ENCODE measurements around the gene CASTOR1. TPM values are rescaled to one million over a fixed set of nuclear protein-coding genes. Genes with fewer than 3 reads are reported as not detected.

CASTOR1 gene
- total RNA-seq, 2 experiments from 2014 or later: 24.2 to 27.5 TPM

DNA sequence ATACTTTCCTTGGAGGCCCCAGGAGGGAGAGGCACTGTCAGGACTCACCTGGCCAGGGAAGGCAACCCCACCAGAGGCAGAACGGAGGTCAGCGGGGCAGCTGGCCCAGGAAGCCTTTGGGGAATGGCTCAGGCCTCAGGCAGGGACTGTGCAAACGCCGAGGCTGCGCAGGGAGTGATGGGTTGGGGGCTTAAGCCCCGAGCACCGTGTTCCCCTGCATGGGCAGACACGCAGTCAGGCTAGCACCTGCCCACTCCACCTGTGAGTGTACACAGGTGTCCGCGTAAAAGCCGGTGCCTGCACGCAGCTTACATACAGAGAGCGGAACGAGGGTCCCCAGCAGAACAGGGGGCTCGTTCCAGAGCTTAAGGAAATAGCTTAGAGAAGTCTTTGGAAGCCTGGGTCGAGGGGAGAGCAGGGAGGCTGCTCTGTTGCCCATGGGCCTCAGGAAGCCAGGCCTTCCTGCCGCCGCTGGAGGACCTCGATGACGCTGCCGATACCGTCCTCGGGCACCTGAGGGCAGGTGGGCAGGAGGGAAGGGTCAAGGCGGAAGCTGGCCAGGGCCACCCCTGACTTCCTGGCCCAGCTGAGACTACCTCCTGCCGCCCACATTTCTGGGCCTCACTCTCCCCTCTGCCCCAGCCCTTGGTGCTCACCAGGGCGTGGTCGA is 4.0 kb downstream of the CASTOR1 start:
- Mint-ChIP-seq H3K36me3 (peaks cover 13% of the 10 kb centered on the region), H3K9me3 (no peaks in the 10 kb centered on the region), H3K4me3 (no peak overlapping the region), H3K4me1 (peaks cover 42% of the 10 kb centered on the region), H3K27ac (peak overlapping the region; percentile 81), H3K27me3 (no peaks in the 10 kb centered on the region)
- POLR2A ChIA-PET: interaction anchor here (1.4 to 2.6 kb wide), 4 partner anchors 17 to 178 kb away, joined by 3 to 9 read pairs (median 6); no protein-coding TSS in a partner anchor
- no peak for ATAC-seq (ENCODE audit: low read depth)
- DNase-seq: peak; percentile 34

DNA sequence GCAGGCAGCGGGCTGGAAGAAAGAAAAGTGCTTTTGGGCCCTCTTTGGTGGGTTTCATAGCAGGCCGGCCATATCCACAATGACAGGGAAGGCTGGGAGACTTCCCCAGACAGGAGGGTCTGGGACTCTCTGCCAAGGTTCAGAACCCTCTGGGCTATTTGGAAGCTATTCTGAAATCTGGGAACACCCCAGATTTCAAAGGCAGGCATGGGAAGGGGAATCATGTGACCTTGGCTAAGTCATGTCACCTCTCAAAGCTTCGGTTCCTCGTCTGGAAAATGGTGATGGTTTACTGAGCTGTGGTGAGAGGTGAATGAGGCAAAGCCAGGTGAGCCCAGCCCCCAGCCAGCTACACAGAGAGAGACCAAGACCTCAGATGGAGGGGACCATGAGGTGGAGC is 4.6 kb downstream of the CASTOR1 start:
- ATAC-seq (ENCODE audit: low read depth) (no peak), DNase-seq (no peak)
- POLR2A ChIA-PET: interaction anchor here (1.4 to 2.6 kb wide), 4 partner anchors 16 to 177 kb away, joined by 3 to 9 read pairs (median 6); no protein-coding TSS in a partner anchor
- Mint-ChIP-seq H3K27ac (peak overlapping the region; percentile 81), H3K4me3 (peak overlapping the region; percentile 66), H3K4me1 (peaks cover 39% of the 10 kb centered on the region), H3K27me3 (no peaks in the 10 kb centered on the region), H3K9me3 (no peaks in the 10 kb centered on the region), H3K36me3 (peaks cover 14% of the 10 kb centered on the region)

DNA sequence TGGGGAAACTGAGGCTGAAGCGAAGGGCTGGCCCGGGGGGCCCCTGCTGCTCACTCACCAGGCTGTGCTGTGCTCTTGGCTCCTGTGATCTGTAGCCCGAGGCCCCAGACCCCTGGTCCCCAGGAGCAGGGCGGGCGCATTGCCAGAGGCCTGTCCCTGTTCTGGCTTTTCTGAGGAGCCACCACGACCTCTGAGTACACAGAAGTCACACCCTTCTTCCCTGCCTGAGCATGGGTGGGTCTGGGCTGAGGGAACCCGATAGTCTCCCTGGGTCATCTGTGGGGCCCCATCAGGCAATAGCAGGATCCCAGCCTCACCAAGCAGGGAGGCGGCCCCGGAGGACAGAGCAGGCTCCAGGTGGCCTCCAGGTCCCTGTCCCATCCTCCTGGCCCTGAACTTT is 5.1 kb downstream of the CASTOR1 start:
- no peaks in the 10 kb centered on the region for H3K9me3 Mint-ChIP-seq
- H3K27ac Mint-ChIP-seq: peak overlapping the region; percentile 81
- H3K4me1 Mint-ChIP-seq: peaks cover 39% of the 10 kb centered on the region
- H3K27me3 Mint-ChIP-seq: no peaks in the 10 kb centered on the region
- DNase-seq (peak; percentile 39), ATAC-seq (ENCODE audit: low read depth) (no peak)
- H3K36me3 Mint-ChIP-seq: peaks cover 15% of the 10 kb centered on the region
- H3K4me3 Mint-ChIP-seq: peak overlapping the region; percentile 66
- POLR2A ChIA-PET: interaction anchor here (0.8 to 2.6 kb wide), 8 partner anchors 16 to 176 kb away, joined by 3 to 13 read pairs (median 6); no protein-coding TSS in a partner anchor

DNA sequence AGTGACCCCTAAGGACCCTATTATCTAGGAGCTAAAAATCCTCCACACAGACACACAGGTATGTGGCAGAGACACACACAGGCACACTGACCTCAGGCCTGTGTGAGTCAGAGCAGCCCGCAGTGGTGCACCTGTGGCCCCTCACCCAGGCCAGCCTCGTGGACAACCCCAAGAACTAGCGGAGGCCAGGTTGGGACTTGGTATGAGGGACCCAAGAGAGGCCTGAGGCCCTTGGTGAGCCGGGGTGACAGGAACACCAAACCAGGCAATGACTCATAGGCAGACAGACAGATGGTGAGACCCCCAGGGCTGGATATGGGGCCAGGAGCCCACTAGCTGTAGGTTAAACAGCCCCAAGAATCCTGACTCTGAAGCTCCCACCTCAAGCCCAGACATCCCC is 6.0 kb downstream of the CASTOR1 start:
- POLR2A ChIA-PET: interaction anchor here (0.8 to 2.1 kb wide), 10 partner anchors 15 to 236 kb away, joined by 3 to 13 read pairs (median 4); partner anchors contain the start of genes SEC14L2 and TBC1D10A
- Mint-ChIP-seq H3K27me3 (no peaks in the 10 kb centered on the region), H3K9me3 (no peaks in the 10 kb centered on the region), H3K4me3 (peak overlapping the region; percentile 66), H3K27ac (peak overlapping the region; percentile 81), H3K36me3 (peaks cover 18% of the 10 kb centered on the region), H3K4me1 (peaks cover 42% of the 10 kb centered on the region)
- DNase-seq (peak; percentile 34), ATAC-seq (ENCODE audit: low read depth) (no peak)

DNA sequence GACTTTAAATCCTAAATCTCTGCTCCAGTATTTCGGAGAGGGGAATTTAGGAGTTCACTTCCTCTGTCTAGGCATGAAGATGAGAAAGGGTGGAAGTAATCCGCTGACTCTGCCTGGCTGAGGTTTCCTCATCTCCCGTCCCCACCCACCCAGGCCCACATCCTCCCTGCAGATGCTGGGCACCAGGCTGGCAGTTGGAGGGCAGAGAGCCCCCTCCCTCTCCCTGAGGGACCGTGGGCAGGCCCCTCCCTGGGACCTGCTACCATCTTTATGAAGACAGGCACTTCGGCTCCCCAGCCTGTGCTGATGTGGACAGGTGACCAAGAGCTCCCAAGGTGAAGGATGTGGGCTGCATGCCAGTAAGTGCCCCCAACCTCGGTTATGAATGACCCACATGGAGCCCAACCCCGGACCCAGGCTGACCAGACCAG is 6.7 kb downstream of the CASTOR1 start:
- H3K4me3 Mint-ChIP-seq: peak overlapping the region; percentile 66
- no peaks in the 10 kb centered on the region for H3K9me3 Mint-ChIP-seq
- peak; percentile 17 for ATAC-seq (ENCODE audit: low read depth)
- peak overlapping the region; percentile 81 for H3K27ac Mint-ChIP-seq
- no peaks in the 10 kb centered on the region for H3K27me3 Mint-ChIP-seq
- peaks cover 44% of the 10 kb centered on the region for H3K4me1 Mint-ChIP-seq
- peak; percentile 31 for DNase-seq
- POLR2A ChIA-PET: interaction anchor here (0.8 to 2.1 kb wide), 8 partner anchors 15 to 235 kb away, joined by 3 to 13 read pairs (median 4); partner anchors contain the start of genes SEC14L2 and TBC1D10A
- H3K36me3 Mint-ChIP-seq: peaks cover 19% of the 10 kb centered on the region

DNA sequence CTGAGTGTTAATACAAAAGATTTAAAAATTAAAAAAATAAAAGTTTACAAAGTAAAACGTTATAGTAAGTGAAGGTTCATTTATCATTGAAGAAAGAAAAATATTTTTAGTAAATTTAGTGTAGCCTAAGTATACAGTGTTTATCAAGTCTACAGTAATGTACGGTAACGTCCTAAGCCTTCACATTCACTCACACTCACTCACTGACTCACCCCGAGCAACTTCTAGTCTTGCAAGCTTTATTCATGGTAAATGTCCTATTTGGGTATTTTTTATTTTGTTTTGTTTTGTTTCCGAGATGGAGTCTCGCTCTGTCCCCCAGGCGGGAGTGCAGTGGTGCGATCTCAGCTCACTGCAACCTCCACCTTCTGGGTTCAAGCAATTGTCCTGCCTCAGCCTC is 8.8 kb downstream of the CASTOR1 start:
- DNase-seq (no peak), ATAC-seq (ENCODE audit: low read depth) (no peak)
- no peaks in the 10 kb centered on the region for H3K9me3 Mint-ChIP-seq
- POLR2A ChIA-PET: interaction anchor here (0.7 to 2.3 kb wide), 5 partner anchors 13 to 143 kb away, joined by 3 to 9 read pairs (median 5); no protein-coding TSS in a partner anchor
- peaks cover 50% of the 10 kb centered on the region for H3K4me1 Mint-ChIP-seq
- no peak overlapping the region for H3K27ac Mint-ChIP-seq
- no peak overlapping the region for H3K4me3 Mint-ChIP-seq
- H3K36me3 Mint-ChIP-seq: peaks cover 25% of the 10 kb centered on the region
- no peaks in the 10 kb centered on the region for H3K27me3 Mint-ChIP-seq

DNA sequence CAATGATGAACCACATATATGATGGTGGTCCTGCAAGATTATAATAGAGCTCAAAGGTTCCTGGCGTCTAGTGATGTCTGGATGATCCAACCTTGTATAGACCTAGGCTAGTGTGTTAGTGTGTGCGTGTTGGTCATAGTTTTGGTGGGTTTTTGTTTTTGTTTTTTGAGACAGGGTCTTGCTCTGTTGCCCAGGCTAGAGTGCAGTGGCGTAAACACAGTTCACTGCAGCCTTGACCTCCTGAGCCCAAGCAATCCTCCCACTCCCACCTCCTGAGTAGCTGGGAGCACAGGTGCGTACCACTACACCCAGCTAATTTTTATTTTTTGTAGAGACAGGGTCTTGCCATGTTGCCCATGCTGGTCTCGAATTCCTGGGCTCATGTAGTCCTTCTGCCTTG is 9.4 kb downstream of the CASTOR1 start:
- peaks cover 51% of the 10 kb centered on the region for H3K4me1 Mint-ChIP-seq
- ATAC-seq (ENCODE audit: low read depth) (no peak), DNase-seq (no peak)
- no peaks in the 10 kb centered on the region for H3K9me3 Mint-ChIP-seq
- no peaks in the 10 kb centered on the region for H3K27me3 Mint-ChIP-seq
- H3K4me3 Mint-ChIP-seq: peak overlapping the region; percentile 6
- no peak overlapping the region for H3K27ac Mint-ChIP-seq
- POLR2A ChIA-PET: interaction anchor here (0.6 to 2.3 kb wide), 7 partner anchors 9 to 144 kb away, joined by 3 to 9 read pairs (median 4); no protein-coding TSS in a partner anchor
- H3K36me3 Mint-ChIP-seq: peaks cover 23% of the 10 kb centered on the region

DNA sequence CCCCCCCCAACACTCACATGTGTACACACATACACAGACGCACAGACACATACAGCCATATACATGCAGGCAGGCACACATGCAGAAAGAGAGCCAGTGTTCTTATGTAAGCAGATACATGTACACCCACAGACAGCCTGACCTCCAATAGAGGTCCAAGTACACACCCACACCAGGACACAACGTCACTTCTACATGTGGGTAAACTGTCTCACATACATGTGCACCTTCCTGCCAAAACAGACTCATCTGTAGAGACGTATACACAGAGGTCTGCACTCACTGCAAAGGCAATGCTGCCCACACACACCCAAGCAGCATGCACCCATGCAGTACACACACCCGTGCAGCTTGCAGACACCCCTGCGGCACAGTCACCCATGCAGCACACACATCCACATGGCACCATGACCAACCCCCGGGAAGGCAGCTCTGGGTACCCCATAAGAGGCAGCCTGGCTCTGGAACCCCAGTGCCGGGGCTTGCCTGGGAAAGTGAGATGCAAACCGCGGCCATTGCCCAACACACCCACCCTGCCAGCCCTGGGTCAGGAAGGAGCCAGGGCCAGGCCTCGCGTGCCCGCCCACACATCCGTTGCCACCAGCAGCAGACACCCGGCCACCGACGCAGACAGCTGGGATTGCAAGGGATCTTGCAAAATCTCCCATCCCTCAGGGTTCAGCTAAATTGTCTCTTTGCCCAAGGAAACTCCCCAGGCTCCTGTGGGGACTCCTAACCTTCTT is 10.1 kb downstream of the CASTOR1 start:
- POLR2A ChIA-PET: interaction anchor here (0.6 to 2.3 kb wide), 3 partner anchors 8 to 15 kb away, joined by 3 to 9 read pairs (median 3); no protein-coding TSS in a partner anchor
- DNase-seq (no peak), ATAC-seq (ENCODE audit: low read depth) (no peak)
- Mint-ChIP-seq H3K4me3 (peak overlapping the region; percentile 6), H3K27ac (no peak overlapping the region), H3K27me3 (no peaks in the 10 kb centered on the region), H3K4me1 (peaks cover 49% of the 10 kb centered on the region), H3K9me3 (no peaks in the 10 kb centered on the region), H3K36me3 (peaks cover 25% of the 10 kb centered on the region)

DNA sequence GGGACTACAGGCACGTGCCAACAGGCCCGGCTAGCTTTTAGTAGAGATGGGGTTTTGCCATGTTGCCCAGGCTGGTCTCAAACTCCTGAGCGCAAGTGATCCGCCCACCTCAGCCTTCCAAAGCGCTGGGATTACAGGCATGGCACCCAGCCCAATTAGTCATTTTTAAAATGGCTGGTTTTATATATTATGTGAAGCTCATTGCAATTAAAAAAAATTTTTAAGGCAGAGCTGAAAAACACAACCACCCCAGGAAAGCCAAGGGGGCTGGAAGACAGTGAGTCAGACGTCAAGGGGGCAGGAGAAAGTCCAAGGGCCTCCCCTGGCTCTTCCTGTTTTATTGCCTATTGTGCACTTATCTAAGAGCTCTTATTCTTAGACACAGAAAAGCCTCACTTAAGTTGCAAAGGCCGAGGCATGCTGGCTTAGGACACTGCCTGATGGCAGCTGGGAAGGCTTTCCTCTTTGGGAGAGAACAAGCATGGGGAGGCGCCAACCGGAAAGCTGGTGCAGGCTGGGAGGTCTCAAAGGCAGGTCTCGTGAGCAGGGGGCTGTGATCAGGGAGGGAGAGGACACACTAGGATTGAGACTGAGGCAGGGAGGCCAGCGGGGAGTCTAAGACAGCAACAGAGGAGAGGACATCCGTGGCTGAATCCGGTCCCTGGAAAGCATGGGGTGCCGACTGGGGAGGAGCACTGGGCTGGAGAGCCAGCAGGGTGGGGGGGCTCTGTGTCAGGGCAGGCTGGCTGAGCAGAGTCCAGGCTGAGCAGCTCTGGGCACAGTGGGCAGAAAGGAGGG is 11.6 kb downstream of the CASTOR1 start:
- Mint-ChIP-seq H3K9me3 (no peaks in the 10 kb centered on the region), H3K27ac (peak overlapping the region; percentile 55), H3K4me1 (peaks cover 49% of the 10 kb centered on the region), H3K4me3 (no peak overlapping the region), H3K27me3 (no peaks in the 10 kb centered on the region), H3K36me3 (peaks cover 27% of the 10 kb centered on the region)
- POLR2A ChIA-PET: interaction anchor here (0.7 to 1.5 kb wide), 5 partner anchors 9 to 668 kb away, joined by 3 to 9 read pairs (median 6); no protein-coding TSS in a partner anchor
- no peak for ATAC-seq (ENCODE audit: low read depth)
- no peak for DNase-seq

DNA sequence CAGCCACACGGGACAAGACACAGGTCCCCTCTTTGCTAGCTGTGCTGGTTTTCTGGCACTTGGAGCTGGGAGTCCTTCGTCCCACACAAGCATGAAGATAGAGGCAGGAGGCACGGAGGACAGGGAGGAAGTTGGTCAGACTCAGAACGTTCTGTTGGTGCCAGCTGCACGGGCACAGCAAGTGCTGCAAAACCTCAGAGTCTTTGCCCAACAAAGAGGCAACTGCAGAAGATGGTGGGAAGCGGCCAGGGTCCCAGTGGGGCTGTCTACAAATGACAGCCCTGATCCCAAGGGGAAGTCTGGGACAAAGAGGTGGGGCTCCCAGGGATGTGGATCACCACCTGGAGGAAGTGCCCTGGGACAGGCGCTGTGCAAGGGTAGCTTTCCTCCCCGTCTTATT is 13.3 kb downstream of the CASTOR1 start:
- peaks cover 34% of the 10 kb centered on the region for H3K36me3 Mint-ChIP-seq

DNA sequence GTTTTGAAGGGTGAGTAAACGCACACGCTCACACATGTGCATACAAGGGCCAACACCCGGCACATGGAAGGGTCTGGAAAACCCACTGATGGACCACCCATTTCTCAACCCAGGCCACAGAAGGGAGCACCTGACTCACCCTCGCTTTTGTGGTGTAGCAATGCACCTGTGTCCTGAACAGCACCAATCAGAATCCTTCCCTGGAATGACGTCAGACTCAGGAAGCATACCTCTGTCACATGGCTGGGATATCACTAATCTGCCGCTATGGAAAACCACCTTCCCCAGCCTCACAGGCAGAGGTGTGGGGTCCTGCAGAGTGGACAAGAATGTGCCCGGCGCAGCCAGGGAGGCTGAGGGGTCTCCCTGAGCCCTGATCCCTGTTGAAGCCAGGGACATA is 13.7 kb downstream of the CASTOR1 start:
- H3K4me1 Mint-ChIP-seq: peaks cover 51% of the 10 kb centered on the region
- POLR2A ChIA-PET: no interaction called here

More for the DNA sequence above, 13.3 kb downstream of the CASTOR1 start:
- DNase-seq: no peak
- Mint-ChIP-seq H3K27me3 (no peaks in the 10 kb centered on the region), H3K4me1 (peaks cover 51% of the 10 kb centered on the region), H3K27ac (peak overlapping the region; percentile 22), H3K4me3 (peak overlapping the region; percentile 23), H3K9me3 (no peaks in the 10 kb centered on the region)
- POLR2A ChIA-PET: no interaction called here
- ATAC-seq (ENCODE audit: low read depth): no peak

DNA sequence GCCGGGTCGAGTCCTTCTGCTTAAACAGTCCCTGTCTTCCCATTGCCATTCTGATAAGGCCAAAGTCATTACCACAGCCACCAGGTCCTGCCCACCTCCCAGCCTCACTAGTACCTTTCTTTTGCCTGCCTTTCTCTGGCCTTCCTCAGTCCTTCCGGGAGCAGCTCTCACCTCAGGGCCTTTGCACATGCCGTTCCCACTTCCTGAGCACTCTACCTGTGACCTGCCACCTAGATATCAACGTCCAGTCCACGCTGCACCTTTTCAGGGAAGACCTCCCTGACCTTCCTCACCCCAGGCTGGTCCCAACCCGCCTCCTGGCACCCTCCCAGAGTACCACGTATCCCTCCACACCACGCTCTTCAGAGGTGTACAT is 14.9 kb downstream of the CASTOR1 start:
- Mint-ChIP-seq H3K4me1 (peaks cover 52% of the 10 kb centered on the region), H3K36me3 (peaks cover 40% of the 10 kb centered on the region), H3K27ac (peak overlapping the region; percentile 69), H3K27me3 (no peaks in the 10 kb centered on the region), H3K4me3 (peak overlapping the region; percentile 26), H3K9me3 (no peaks in the 10 kb centered on the region)
- no peak for DNase-seq
- POLR2A ChIA-PET: interaction anchor here (0.9 kb wide), 1 partner anchor 151 kb away, joined by 3 read pairs; the partner anchor contains the start of gene MTFP1
- ATAC-seq (ENCODE audit: low read depth): no peak

More for the DNA sequence above, 13.7 kb downstream of the CASTOR1 start:
- H3K27ac Mint-ChIP-seq: peak overlapping the region; percentile 22
- no peaks in the 10 kb centered on the region for H3K27me3 Mint-ChIP-seq
- no peak for DNase-seq
- H3K9me3 Mint-ChIP-seq: no peaks in the 10 kb centered on the region
- peaks cover 36% of the 10 kb centered on the region for H3K36me3 Mint-ChIP-seq
- peak overlapping the region; percentile 23 for H3K4me3 Mint-ChIP-seq
- ATAC-seq (ENCODE audit: low read depth): no peak

Measured in activated naive CD8-positive, alpha-beta T cell treated with anti-CD3 and anti-CD28 coated beads, Interleukin-2, amount 10 ng/mL, durations not matched to agents 7 days and 5 days (primary cell).